ENCODE measurements around the gene PCNA. TPM values are rescaled to one million over a fixed set of nuclear protein-coding genes. Genes with fewer than 3 reads are reported as not detected.

Gene PCNA
- total and polyA plus RNA-seq, 4 donors, result 47.9 to 74.1 (median 58.6) TPM

GRCh38 chr20:5126512-5127203, 6.9 kb upstream of the PCNA start, which contains the start of gene CDS2:
TSS of gene CDS2 (plus strand) at chr20:5127008. CDS start at chr20:5127093, 85 bp downstream.
- Histone ChIP-seq H3K9me3 (ENCODE audit: control insufficient read depth in 4 of 4, insufficient read depth in 3 of 4, low read length in 3 of 4) (no peaks in the 10 kb centered on the region), H3K9ac (ENCODE audit: insufficient read depth in 1 of 2, low read length in 2 of 2) (peak within 1 kb of the TSS; percentile 90 to 99), H3K36me3 (ENCODE audit: control insufficient read depth in 4 of 4, insufficient read depth in 4 of 4, low read length in 4 of 4) (peaks cover 0 to 2% (median 0%) of the 10 kb centered on the region in 4 donors), H3K4me1 (ENCODE audit: control insufficient read depth in 5 of 5, insufficient read depth in 5 of 5, low read length in 5 of 5) (peaks cover 2 to 16% (median 11%) of the 10 kb centered on the region in 5 donors), H3K27ac (ENCODE audit: low read depth in 1 of 2, low read length in 1 of 2) (peak within 1 kb of the TSS; percentile 98 to 99), H3K27me3 (ENCODE audit: control insufficient read depth in 3 of 3, insufficient read depth in 3 of 3, low read length in 2 of 3) (no peaks in the 10 kb centered on the region), H3K4me3 (peak within 1 kb of the TSS; percentile 92)
- ATAC-seq (ENCODE audit: insufficient read depth, low FRiP score) (peak; percentile 97), DNase-seq (peak; percentile 99 to 100 (median 99))
- WGBS, 2 donors, result 0 to 1% methylated on average over 68 to 78 of the region's 78 CpGs
- peak; percentile 72 for TF ChIP-seq CTCF (IDR thresholded peaks at IDR 0.05; ENCODE audit: control extremely low read depth, extremely low read depth)

GRCh38 chr20:5122873-5123260, 3.1 kb upstream of the PCNA start:
- Histone ChIP-seq H3K36me3 (ENCODE audit: control insufficient read depth in 4 of 4, insufficient read depth in 4 of 4, low read length in 4 of 4) (peaks cover 0 to 10% (median 0%) of the 10 kb centered on the region in 4 donors), H3K9me3 (ENCODE audit: control insufficient read depth in 4 of 4, insufficient read depth in 3 of 4, low read length in 3 of 4) (no peaks in the 10 kb centered on the region), H3K4me1 (ENCODE audit: control insufficient read depth in 5 of 5, insufficient read depth in 5 of 5, low read length in 5 of 5) (peaks cover 1 to 30% (median 11%) of the 10 kb centered on the region in 5 donors), H3K4me3 (no peak overlapping the region), H3K27ac (ENCODE audit: low read depth in 1 of 2, low read length in 1 of 2) (no peak overlapping the region), H3K27me3 (ENCODE audit: control insufficient read depth in 3 of 3, insufficient read depth in 3 of 3, low read length in 2 of 3) (no peaks in the 10 kb centered on the region), H3K9ac (ENCODE audit: insufficient read depth in 1 of 2, low read length in 2 of 2) (no peak overlapping the region)
- TF ChIP-seq CTCF (IDR thresholded peaks at IDR 0.05; ENCODE audit: control extremely low read depth, extremely low read depth), result no peak
- DNase-seq, result no peak
- 91 to 94% methylated on average over 1 of the region's 1 CpG for WGBS, 2 donors
- ATAC-seq (ENCODE audit: insufficient read depth, low FRiP score), result no peak

- Histone ChIP-seq H3K36me3 (ENCODE audit: control insufficient read depth in 4 of 4, insufficient read depth in 4 of 4, low read length in 4 of 4) (peaks cover 0 to 22% (median 11%) of the 10 kb centered on the region in 4 donors), H3K9ac (ENCODE audit: insufficient read depth in 1 of 2, low read length in 2 of 2) (peak overlapping the region in 1 of 2 donors; percentile 84), H3K4me1 (ENCODE audit: control insufficient read depth in 5 of 5, insufficient read depth in 5 of 5, low read length in 5 of 5) (peaks cover 0 to 24% (median 7%) of the 10 kb centered on the region in 5 donors), H3K9me3 (ENCODE audit: control insufficient read depth in 4 of 4, insufficient read depth in 3 of 4, low read length in 3 of 4) (no peaks in the 10 kb centered on the region), H3K27me3 (ENCODE audit: control insufficient read depth in 3 of 3, insufficient read depth in 3 of 3, low read length in 2 of 3) (no peaks in the 10 kb centered on the region), H3K27ac (ENCODE audit: low read depth in 1 of 2, low read length in 1 of 2) (peak overlapping the region; percentile 66 to 90), H3K4me3 (peak overlapping the region; percentile 34)
- no peak for ATAC-seq (ENCODE audit: insufficient read depth, low FRiP score)
- DNase-seq, result no peak
- WGBS, 2 donors, result 0% methylated on average over 9 of the region's 9 CpGs
- TF ChIP-seq CTCF (IDR thresholded peaks at IDR 0.05; ENCODE audit: control extremely low read depth, extremely low read depth), result no peak
Observed at GRCh38 chr20:5120185-5120476, 373 bp upstream of the PCNA start.

GRCh38 chr20:5119143-5119434, 669 bp downstream of the PCNA start:
- 0 to 1% methylated on average over 21 of the region's 21 CpGs for WGBS, 2 donors
- Histone ChIP-seq H3K27ac (ENCODE audit: low read depth in 1 of 2, low read length in 1 of 2) (peak overlapping the region in 1 of 2 donors; percentile 90), H3K27me3 (ENCODE audit: control insufficient read depth in 3 of 3, insufficient read depth in 3 of 3, low read length in 2 of 3) (no peaks in the 10 kb centered on the region), H3K9me3 (ENCODE audit: control insufficient read depth in 4 of 4, insufficient read depth in 3 of 4, low read length in 3 of 4) (no peaks in the 10 kb centered on the region), H3K9ac (ENCODE audit: insufficient read depth in 1 of 2, low read length in 2 of 2) (peak overlapping the region; percentile 42 to 69), H3K4me1 (ENCODE audit: control insufficient read depth in 5 of 5, insufficient read depth in 5 of 5, low read length in 5 of 5) (peaks cover 0 to 24% (median 7%) of the 10 kb centered on the region in 5 donors), H3K4me3 (peak overlapping the region; percentile 73), H3K36me3 (ENCODE audit: control insufficient read depth in 4 of 4, insufficient read depth in 4 of 4, low read length in 4 of 4) (peaks cover 0 to 29% (median 11%) of the 10 kb centered on the region in 4 donors)
- no peak for ATAC-seq (ENCODE audit: insufficient read depth, low FRiP score)
- DNase-seq, result no peak
- no peak for TF ChIP-seq CTCF (IDR thresholded peaks at IDR 0.05; ENCODE audit: control extremely low read depth, extremely low read depth)

Measured in lung (tissue), 12 donors.